Hippocampal formation (tissue), 2 donors: ENCODE measurements around the gene ATXN1.
"Not testable (repeated sequence)": the region's sequence is repeated elsewhere in the genome, so short reads cannot be mapped to it uniquely, and the experiment has no call there.

Experiments used
- DNase-seq, 2 donors: peaks; one replicate each; lab custom pipeline; 2025; lab: John Stamatoyannopoulos, UW

Gene ATXN1

DNA sequence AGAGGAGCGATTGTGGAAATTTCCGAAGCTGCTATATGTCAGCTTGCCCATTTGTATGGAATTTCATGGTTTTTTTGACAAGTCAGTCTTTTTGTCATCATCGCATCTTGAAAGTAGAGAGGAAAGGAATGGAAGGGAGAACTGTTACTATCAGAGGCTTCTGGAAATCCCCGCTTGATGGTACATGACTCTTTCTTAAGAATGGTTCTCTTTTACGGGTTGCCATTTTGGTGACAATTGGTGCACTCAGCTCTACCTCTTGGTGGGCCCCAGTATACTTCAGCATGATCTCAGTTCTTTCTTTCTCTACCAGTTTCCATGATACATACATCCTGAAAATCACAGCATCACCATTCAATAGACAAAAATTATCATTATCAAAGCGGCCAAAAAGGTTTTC is 146.0 kb downstream of the ATXN1 start:
- not testable (repeated sequence) for DNase-seq

DNA sequence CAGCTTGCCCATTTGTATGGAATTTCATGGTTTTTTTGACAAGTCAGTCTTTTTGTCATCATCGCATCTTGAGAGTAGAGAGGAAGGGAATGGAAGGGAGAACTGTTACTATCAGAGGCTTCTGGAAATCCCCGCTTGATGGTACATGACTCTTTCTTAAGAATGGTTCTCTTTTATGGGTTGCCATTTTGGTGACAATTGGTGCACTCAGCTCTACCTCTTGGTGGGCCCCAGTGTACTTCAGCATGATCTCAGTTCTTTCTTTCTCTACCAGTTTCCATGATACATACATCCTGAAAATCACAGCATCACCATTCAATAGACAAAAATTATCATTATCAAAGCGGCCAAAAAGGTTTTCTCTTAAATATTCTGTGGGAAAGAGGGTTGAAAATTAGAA is 147.1 kb downstream of the ATXN1 start:
- DNase-seq: not testable (repeated sequence)

DNA sequence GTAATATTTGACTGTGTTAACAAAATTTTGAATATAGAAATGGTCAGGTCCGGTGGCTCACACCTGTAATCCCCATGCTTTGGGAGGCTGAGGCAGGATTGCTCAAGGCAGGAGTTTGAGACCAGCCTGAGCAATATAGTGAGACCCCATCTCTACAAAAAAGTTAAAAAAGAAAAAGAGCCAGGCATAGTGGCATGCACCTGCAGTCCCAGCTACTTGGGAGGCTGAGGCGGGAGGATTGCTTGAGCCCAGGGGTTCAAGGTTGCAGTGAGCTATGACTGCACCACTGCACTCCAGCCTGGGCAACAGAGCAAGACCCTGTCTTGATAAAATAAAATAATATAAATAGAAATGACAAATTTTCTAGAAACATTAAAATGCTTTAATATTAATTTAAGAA is 147.8 kb downstream of the ATXN1 start:
- DNase-seq: not testable (repeated sequence)

DNA sequence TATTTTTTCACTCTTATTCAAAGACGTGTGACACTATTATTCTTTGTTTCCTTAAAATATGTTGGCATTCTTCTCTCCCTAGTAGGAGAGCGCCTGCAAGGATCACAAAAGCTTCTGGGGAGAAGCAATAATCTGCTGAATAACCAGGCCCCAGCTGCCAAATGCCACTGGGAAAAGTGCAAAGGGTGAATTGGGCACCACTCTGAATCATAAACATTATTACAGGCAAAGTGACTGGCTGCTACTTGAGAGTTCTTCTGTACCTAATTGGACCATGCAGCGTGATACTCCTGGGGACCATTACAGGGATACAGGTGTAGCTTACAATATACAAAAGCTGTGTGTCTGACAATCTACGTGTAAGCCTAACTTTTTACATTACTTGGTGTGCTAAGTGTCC is 152.8 kb downstream of the ATXN1 start:
- DNase-seq: no peak

DNA sequence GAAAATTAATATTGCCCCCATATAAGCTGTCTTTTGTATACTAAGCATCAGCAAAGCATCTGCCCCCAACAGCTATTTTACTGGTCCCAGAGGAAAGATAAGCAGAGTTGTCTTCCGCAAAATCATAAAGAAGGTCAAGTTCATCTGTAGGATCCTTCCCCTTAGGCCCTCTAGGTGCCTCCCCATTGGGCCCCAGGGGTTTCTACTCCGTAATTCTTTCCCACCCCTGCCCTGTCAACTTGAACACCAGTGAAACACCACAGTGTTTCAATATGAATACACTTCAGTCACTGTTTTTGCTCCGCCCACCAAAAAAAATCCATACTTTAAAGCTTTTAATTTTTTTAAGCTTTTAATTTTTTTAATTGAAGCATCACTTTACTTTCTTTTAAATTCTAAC is 159.2 kb downstream of the ATXN1 start:
- no peak for DNase-seq

DNA sequence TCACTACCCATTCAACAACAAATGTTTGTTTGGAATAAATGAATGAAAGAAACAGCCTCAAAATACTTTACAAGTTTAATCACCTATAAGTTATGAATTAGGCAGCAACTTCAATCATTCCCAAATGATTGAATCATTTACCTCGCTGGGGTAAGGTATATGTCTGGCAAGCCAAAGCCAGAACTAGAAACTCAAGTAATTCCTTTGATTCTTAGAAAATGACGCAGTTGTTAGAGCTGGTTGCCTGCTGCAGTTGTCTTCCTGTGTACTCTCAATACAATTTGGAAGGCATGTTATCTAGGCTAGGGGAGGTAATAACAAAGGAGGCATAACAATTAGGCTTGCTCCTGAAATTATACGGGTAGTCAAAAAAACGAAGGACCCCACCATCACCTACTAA is 160.6 kb downstream of the ATXN1 start:
- no peak for DNase-seq

DNA sequence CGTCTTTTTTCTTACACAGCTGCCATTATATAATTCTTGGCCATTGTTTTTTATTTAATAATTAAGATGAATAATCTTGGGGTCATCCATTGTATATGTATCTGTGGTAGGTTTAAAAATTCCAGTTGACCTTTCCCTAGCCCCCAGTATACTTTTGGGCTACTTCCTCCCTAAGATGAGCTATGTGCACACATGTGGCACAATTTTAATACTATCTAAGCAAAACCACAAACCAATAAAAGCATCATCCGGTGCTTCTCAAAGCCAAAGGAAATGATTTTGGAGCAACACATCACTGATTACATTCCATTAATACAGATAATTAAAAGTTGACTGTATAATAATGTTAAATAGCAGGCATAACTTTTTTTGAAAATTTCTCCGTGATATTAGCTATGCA is 161.2 kb downstream of the ATXN1 start:
- no peak for DNase-seq

DNA sequence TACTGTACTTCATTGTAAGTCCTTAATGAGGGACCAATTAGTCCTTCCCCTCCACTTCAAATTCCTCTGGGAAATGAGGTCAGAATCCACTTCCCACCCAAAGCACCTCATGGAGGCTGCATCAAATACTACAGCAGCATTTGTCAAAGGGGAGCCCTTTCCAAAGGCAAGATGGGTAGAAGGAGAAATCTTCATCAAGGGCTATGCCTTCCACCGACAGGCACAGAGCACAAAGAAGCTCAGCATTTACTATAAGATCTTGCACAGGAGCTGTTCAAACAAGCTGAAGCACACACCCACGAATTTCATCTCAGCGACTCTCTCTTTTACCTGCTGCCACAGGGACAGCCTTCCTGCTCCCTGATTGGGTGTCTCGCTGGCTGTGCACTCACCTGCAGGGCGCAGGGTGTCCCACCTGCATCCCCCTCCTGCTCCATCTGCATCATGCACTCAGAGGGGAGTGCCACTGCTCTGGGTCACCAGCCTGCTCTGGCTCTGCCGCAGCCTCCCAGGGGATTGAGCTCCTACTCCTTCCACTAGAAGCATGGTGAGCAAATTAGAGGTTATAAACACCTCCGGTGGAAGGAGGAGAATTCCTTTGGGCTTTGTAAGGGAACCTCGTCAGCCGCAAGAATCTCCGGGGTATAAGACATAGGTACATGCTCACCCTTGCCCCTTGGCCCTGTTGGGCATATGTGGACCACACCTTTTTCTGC is 164.5 kb downstream of the ATXN1 start:
- DNase-seq: no peak

DNA sequence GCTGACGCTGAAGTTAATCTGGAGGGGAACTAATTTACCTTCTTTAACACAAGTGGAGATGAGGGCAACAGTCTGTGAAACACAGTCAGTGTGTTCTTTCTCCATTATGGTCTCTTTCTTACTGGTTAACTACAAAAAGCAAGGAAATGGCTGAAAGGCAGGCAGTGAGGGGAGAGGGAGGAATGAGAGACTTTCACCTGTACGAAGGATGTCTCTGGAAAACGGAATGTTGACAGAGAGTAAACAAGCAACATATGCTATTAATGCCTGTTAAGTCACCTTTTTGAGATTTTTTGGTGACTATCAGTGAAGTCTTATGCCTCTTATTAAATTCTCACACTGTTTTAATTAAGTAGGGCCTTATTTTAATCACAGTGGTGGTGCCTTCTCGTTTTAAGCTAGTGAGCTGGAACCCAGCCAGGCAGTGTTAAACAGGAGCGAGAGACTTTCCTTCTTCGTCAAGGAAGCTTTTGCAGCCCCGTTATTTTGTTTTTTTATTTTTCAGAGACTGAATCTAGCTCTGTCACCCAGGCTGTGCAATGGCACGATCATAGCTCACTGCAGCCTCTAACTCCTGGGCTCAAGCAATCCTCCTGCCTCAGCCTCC is 165.6 kb downstream of the ATXN1 start:
- no peak for DNase-seq

DNA sequence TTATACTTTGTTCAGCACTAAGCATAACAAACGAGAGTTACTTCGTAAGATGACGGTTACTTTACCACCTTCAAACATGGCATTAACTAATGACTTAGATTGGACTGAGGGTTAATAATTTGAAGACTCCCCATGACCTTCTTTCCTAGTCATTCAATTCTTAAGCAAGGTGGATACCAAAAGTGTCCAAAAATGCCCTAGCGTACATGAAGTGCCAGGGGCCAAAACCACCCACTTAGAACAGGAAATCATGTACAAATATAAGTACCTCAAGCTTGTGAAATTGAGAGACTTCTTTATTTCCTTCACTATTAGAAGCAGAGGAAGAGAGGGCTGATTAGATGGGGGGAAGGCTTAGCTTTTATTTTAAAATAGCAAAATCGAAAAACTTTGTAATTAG is 166.4 kb downstream of the ATXN1 start:
- no peak for DNase-seq

DNA sequence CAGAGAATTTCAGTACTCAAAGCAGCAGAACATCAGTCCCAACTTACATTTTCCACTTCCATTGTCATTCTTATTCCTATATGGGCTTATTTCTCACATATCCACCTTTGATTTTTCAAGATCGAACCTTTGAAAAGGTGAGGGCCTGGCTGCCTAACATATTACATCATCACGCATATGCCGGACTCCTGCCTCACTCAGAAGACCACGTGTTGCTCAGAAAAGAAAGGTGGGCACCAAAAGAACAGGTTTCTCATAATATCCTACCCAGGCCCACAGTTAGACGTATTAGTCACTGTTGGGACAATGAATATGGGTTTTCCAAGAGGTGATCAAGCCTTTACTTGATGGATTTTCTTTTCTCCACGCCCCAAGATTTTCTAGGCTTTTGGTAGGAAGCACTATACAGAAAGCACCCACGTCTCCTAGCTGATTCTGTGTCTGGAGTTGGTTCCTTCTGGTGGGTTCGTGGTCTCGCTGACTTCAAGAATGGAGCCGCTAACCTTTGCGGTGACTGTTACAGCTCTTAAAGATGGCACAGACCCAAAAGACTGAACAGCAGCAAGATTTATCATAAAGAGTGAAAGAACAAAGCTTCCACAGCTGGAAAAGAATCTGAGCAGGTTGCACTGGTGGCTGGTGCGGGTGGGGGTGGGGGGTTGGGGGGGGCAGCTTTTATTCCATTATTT is 168.9 kb downstream of the ATXN1 start:
- no peak for DNase-seq

DNA sequence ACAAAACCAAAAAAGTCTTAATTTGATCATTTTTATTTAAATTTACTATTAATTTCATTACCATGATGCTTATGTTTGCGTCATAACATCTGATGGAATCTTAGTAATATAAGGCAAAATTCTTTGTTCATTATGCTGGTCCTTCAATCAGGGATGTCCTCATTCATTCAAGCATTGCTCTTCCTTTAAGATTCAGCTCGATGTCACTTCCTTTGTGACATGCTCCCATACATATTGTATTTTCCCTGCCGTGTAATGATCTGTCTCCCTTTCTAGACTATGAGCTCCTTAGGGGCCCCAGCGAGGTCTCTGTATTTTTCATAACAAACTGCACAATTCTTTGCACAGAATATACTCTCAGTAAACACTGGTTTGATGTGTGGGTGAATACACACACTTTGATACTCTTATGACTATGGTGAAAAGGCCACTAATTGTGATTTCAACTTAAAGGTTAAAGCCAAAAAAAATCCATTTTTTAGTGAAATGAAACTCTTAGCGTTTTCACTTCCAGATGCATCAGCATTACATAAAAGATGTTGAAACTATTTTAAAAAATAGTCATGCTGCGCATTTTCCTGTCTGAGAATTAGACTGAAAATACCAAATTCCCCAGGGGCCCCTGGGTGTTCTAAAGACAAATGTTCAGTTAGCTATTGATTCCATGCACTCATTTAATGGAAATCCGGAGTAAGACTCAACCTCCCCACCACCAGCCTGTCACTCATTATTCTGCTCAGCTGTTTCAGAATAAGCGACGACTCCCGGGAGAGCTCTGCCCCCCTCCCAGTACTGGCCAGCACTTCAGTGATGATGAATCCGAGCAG is 169.7 kb downstream of the ATXN1 start:
- DNase-seq: no peak

DNA sequence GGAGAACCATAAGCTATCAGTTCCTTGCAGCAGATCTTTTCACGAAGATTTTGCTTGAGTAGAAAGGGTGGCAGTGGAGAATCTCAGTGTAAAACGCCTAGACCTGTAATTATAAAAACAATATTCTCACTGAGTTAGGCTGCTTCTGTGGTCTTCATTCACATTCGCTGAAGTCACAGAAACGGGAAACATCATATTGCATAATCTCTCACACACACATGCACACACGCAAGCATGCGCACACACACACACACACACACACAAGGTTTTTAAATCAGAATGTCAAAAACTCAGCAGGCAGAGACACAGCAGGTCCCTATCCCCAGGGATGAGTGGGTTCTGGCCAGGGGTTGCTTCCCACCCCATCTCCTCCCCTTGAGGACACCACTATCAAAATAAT is 175.5 kb downstream of the ATXN1 start:
- DNase-seq: no peak

DNA sequence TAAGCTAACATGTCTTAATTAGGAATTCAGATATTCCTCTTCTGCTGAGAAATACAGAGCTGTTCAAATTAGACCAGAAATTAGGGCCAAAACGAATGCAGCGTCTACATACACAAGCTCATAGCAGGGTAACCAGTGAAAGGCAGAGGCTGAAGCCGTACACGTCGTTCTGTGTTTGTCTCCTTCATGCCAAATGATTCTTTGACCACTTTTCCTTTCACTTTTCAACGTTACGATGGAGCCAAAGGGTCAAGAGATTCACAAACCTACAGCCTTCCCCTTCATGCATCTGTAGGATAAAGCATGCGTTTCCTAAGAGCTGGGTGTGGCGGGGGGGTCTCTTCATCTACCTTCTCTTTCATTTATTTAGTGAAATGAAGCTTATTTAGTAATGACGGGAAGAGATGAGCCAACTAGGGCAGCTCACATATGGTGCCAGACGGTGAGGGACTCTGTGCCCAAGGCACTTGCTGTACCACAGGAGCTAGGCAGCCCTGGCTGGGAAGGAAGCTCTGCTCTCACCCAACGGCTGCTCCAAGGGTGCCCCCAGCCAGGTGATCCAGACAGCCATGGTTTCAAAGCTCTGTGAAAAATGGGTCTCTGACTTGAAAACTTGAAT is 178.0 kb downstream of the ATXN1 start:
- DNase-seq: peak in 1 of 2 donors; percentile 53

DNA sequence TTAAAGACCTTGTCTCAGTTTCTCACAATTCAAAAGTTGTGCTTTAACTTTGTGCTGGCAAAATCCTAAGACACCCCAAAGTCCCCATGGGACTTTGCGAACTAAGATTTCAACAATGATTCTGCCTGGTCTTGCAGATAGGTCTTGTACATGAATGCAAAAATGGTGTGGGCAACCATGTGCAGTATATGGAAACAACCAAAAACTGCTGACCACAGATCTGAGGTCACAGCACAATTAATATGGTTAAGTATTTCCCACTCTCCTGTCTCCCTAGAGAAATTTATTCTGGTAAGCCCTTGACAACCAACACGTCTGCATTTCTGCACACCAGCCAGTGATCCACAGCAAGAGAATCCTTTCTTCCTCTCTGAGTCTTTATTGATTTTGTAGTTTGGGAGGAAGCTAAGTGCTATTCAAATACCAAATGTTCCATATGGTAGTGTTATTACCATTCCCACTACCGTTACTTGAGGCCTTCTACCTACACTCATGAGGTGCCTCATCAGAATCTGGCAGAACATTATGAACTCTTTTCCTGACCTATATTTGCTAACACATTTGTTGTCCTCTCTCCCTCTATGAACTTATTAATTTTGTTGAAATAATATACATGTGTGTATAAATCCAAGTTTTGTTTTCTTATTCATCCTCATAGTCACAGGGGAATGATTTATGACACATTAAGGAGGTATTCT is 178.7 kb downstream of the ATXN1 start:
- no peak for DNase-seq

DNA sequence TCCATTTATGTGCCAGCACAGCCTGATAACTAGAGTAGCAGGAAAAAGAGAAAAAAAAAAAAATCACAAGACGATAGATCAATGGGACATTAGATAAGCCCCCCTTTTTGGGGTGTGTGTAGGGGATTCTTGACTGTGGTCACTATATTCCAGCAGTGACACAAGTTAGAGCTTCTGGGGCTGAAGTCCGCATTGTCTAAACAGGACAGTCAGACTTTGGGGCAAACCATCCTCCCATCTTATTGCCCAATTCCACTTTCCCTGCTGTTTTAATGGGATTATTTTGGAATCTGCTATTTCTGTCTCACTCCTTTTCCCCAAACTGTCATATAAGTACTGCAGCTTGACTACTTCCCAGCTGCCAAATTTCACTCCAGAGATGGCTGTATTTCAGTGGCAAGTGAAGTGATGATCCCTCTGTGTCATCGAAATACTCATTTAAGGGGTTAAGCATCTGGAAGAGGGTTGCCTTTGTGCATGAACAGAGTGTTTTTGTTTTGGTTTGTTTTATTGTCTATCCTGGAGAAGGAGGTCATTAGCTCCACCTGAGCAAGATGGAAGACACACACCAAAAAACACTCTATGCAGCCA is 182.5 kb downstream of the ATXN1 start:
- no peak for DNase-seq

DNA sequence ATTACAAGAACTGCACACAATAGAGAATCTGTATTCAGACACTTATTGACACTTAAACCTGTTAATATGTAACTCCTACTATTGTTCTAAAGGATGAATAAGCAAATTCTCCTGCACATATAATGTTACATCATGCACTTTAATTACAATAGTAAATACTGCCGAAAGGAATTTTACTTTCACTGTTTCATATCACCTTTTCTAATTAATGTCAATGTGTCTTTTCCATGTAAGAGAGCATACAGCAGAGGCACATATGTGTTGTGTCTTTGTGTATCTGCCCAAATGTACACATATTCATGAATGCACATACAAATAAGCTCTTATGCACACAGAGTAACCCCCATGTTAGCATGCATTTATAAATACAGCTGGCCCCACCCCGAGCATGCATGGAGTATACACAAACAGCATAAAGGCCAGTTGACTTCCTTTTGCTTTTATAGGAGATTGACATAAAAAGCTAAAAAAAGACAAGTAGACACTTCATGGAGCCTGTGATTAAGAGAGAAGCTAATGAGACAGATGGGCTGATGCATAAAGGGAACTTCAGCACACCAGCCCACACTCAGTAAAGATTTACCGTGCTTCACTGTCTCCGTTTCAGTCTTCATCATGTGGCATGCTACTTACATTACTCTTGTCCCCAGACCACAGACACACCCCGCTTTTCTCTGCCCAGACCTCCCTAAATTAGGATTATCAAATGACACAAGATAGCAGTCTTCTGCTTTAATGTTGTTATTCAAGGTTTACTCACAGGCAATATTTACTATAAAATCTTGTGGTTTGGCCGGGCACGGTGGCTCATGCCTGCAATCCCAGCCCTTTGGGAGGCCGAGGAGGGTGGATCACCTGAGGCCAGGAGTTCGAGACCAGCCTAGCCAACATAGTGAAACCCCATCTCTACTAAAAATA is 184.6 kb downstream of the ATXN1 start:
- no peak for DNase-seq

DNA sequence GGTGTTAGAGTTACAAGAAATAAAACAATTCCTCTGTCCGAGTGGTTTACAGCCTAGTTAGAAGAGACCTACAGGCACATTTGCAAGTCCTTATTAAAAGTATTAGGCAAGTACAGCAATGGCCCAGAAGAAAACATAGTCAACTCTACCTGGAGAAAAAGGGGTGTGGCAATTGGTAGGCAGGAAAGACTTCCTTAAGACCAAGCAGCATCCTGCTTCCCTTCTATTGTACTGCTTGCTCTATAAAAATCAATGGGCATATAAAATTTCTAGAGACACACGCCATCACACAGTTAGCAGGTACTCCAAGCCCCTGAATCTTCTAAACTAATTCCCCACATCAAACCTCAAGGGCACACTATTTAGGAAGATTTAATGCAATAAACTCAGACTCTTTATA is 185.6 kb downstream of the ATXN1 start:
- DNase-seq: no peak

DNA sequence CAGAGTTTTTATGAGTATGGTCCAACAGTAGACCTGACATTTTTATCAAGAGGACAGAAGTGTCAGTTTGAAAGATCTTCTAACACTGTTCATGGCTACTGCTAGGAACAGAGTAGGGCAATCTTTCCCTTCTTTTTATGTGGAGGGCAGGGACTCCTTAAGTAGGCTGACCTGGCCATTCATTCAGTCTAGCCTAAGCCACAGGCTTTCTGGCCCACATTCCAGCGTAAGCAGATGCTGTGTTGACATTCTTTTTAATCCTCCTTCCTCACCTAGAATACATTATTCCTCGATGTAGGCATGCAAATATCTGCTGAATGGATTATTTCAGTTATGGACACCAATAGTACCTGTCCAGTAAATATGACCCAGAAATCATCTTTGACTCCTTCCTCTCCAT is 188.3 kb downstream of the ATXN1 start:
- DNase-seq: no peak

DNA sequence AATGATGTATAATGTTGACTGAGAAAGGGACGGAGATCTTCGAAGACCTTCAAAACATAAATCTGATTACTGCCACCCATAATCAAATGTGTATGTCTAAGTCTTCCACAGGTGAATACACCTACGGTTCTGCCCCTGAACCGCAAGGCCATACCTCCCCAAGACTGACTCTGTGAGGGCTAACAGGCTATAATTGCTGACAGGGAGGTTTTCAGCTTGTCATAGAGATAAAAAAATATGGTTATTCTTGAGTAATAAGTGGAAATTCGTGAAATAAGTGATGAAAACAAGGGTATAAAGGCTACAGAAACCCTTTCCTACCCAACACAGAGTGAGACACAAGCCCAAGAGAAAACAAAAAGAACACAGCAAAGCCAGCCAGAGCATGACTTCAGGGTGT is 188.9 kb downstream of the ATXN1 start:
- DNase-seq: no peak
